GOT3 (cell line): Measurements from ENCODE around the gene LRG1.
"Not testable (repeated sequence)": the region's sequence is repeated elsewhere in the genome, so short reads cannot be mapped to it uniquely, and the experiment has no call there.

Experiments
- DNase-seq: peaks from one replicate; lab custom pipeline; 2025; ENCODE audit warnings: mixed read lengths; lab: John Stamatoyannopoulos, UW

The LRG1 gene

DNA sequence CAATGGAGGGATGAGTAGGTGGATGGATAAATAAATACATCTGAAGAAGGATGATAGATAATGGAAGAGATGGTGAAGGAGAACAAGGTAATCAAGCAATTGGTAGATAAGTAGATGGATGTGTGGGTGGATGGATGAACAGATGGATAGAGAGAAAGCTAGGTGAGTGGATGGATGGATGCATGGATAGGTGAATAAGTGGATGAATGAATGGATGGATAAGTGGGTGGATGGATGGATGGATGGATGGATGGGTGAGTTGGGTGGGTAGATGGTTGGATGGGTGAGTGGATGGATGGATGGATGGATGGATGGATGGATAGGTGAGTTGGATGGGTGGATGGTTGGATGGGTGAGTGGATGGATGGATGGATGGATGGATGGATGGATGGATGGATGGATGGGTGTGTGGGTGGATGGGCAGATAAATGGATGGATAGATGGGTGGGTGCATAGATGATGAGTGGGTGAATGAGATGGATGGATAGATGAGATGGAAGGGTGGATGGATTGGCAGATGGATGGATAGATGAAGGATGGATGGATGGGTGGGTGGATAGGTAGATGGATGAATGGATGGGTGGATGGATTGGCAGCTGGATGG, 13.4 kb upstream of the LRG1 start:
- DNase-seq, result no peak

GRCh38 chr19:4552525-4552819, 12.6 kb upstream of the LRG1 start:
- no peak for DNase-seq

DNA sequence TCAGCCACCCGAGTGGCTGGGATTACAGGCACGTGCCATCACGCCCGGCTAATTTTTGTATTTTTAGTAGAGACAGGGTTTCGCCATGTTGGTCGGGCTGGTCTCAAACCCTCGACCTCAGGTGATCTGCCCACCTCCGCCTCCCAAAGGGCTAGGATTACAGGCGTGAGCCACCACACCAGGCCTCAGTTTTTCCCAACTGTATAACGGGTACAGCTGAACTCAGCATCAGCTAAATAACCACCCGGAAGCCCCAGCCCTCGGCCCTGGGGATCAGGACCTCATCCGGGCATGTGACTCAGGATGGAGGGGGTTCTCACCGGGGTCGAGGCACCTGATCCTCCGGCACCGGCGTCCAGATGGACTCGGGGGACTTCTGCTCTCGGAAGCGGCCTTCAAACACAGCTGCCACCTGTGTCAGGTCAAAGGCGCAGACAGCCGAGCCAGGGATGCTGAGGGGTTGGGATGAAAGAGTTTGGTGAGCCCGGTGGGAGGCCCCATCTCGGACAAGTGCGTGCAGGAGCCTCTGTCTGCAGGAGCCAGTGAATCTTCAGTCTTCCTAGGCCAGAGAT, 10.7 kb upstream of the LRG1 start:
- DNase-seq, result no peak

DNA sequence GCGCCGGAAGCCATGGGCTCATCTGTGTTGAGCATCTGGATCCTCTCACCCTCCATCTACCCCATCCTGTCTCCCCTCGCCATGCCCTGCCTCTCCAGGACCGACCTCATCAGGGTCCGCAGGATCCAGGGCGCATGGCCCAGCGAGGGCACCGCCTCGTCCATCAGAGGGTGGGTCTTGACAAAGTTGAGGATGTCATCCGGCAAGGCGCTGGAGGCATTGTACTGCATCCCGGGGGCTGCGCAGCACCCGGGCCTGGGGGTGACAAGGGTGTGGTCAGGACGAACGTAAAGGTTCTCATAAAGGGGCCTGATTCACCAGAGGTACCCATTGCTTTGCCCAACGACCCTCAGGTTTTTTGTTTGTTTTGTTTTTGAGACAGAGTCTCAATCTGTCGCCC, 10.2 kb upstream of the LRG1 start:
- no peak for DNase-seq

DNA sequence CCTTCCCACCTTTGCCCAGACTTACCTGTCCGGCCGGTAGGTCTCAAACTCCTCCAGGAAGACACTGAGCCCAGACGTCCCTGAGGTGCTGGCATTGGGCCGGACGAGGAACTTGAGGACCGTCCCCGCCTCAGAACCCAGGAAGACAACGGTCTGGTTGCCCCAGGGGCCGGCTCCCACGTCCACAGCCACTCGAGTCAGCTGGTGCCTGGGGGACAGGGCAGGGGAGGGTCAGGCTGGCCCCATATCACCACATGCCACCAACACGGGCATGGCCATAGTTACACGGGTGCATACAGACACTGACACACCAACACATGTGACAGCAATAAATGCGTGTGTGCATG, 8.4 kb upstream of the LRG1 start:
- DNase-seq, result no peak

GRCh38 chr19:4547303-4548237, 7.7 kb upstream of the LRG1 start:
- no peak for DNase-seq

DNA sequence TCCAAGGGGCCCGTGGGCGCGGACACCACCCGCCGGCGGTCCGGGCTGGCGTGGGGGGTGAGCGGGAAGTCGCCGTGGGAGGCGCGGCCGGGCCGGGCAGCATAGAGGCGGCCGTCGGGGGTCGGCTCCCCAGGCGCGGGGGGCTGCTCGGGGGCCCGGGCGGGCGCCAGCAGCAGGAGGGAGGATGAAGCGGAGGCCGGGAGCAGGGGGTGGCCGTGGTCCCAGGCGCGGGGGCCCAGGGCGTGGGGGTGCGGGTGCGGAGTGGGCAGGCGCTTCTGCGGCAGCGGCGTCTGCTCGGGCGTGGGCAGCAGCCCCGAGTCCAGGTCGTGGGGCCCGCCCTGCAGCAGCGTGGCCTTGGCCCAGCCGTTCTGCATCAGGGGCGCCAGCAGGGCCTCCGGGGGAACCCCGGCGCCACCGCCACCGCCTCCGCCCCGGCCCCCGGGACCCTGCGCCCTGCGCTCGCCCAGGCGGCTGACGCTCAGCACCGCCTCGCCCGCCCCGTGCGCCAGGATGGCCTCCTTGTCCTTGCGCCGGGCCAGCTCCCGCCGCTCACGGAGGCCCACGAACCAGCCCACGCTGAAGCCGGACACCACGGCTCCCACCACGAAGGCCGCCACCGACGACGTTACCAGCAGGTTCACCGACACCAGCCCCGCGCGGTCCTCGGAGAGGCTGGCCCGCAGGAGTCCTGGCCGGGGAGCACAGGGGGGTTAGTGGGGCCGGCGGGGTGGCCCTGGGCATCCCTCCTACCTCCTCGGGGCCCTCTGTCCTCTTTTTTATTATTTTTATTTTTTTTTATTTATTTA, 4.2 kb upstream of the LRG1 start:
- no peak for DNase-seq

DNA sequence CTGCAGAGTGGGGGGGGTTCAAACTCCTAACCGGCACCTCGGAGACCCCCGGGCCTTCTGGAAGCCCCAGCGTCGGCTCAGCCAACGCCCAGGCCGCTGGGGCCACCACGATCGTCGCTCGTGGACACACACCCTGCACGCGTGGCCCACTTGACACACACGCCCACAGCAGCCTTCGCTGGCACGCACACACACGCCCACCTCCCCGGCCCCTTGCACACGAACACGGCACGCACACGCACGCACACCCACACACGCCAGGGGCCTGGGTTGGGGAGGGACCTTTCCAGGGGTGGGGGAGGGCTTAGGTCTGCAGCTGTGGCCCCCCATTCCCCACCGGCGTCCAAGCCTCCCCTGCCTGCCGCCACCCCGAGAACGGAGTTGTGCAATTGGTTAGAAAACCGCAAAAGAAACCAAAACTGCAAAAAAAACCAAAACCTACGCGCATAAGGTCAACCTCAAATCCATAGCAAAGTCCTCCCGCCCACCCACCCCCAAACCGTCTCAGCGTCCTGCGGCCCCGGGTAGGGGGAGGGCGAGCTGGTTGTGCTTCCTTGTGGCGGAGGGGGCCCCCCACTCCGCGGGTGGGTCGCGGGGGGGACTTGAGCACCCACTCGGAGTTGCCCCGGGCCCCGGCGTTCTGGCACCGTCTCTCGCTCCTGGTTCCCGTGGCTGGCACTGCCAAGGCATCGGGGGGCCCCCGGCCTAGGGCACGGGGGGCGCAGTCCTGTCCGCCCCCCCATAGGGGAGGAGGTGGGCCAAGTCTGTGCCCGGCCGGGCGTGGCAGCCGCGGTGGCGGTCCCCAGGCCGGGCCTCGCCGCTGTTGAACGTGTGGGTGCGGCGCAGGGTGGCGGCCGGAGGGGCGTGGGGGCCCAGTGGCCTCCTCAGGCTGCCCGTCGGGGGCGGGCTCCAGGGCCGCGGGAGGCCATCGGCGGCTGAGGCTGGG, 3.3 kb upstream of the LRG1 start:
- DNase-seq, result no peak

DNA sequence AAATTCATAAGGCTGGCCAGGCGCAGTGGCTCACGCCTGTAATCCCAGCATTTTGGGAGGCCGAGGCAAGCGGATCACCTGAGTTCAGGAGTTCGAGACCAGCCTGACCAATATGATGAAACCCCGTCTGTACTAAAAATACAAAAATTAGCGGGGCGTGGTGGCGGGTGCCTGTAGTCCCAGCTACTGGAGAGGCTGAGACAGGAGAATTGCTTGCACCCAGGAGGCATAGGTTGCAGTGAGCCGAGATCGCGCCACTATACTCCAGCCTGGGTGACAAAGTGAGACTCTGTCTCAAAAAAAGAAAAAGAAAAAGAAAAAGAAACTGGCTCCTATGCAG, 1.9 kb upstream of the LRG1 start:
- DNase-seq, result not testable (repeated sequence)

GRCh38 chr19:4541114-4541805, 1.4 kb upstream of the LRG1 start:
- DNase-seq, result no peak

DNA sequence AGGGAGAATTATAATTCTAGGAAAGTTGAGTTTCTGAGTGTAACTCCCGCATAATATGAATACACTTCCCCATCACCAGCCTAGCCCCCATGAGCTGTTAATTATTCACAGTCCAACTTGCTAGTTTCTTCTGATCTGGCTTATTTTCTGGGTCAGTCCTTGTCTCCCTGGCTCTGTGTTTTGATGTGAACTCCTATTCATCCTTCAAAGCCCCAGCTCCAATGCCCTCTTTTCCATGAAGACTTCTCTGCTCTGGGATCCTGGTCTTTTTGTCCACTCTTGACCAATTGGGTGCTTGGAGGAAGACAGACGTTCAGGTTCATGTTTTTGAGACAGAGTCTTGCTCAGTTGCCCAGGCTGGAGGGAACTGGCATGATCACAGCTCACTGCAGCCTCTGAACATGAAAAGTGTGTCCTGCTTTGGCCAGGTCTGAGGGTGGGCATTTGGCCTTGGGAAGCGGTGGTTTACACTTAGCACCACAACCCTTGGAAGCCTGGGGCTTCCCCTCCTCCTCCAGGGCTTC, 605 bp downstream of the LRG1 start:
- DNase-seq, result no peak

GRCh38 chr19:4538601-4538954, 1.3 kb downstream of the LRG1 start:
- DNase-seq, result no peak

DNA sequence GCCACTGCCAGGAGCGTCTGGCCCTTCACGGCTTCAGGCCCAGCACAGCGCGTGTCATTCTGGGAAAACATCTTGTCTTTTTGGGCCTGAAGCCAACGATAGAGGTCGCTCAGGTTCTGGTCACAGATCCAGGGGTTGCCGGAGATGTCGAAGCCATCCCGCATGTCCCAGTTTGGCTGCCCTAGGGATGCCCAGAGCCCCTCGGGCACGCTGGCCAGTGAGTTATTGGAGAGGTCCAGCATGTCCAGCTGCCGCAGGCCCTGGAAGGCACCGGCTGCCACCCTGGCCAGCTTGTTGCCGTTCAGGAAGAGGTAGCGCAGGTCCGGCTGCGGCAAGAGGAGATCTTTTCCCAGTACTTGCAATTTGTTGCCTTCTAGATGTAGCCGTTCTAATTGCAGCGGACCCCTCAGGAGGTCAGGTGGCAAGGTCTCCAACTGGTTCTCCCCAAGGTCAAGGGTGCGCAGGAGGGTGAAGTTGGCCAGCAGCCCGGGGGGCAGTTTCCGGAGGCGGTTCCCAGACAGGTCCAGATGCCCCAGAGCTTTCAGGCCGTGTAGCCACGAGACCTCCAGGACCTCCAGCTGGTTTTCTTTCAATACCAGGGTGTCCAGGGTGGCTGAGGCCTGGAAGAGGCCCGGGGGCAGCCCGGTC, 1.8 kb downstream of the LRG1 start:
- no peak for DNase-seq

GRCh38 chr19:4536798-4537197, 3.0 kb downstream of the LRG1 start:
- no peak for DNase-seq

- no peak for DNase-seq
These were observed 4.8 kb downstream of the LRG1 start, which contains the start of gene PLIN5 for GRCh38 chr19:4534836-4535658. Gene PLIN5, minus strand, starts transcription at chr19:4535224. Its CDS starts 1,150 bp downstream, at chr19:4534074.

DNA sequence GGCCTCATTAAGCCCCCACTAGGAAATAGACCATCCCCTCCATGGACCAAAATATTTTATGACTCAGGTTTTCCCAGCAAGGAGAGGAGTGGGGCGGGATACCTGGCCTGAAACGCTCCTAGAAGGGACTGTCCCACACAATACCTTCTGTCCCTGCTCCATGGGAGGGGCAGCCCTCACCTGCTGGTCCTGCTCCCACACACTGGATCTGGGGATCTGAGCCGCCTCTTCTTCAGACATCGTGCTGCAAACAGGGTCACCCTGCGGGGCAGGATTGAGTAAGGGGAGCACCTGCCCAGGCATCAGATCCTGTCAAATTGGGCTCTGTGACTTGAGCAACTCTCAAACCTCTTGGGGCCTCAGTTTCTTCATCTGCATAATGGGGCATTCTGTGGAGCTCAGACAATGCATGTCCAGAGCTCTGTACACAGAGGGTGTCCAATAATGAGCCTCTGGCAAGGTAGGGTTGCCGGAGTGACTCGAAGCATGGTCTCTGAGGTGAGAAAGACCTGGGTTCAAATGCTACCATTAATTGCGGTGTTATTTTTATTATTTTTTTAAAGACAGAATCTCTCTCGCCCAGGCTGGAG, 5.9 kb downstream of the LRG1 start:
- DNase-seq, result no peak

DNA sequence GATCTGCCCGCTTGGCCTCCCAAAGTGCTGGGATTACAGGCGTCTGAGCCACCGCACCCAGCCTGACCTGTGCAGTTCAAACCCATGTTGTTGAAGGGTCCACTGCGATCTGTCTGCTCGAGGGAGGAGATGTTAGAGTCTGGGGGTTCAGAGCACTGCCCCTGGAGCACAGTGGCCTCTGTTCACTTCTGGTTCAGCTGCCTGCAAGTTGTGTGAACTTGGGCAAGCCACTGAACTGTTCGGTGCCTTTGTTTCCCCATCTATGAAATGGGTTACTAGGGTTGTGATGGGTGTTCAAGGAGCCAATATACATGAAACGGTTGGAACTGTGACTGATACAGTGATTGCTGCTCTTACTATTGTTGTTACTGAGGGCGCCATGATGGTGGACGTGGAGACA, 6.5 kb downstream of the LRG1 start:
- DNase-seq, result no peak

GRCh38 chr19:4531562-4532165, 8.2 kb downstream of the LRG1 start:
- DNase-seq, result no peak
